HG03469 (cell line): Measurements from ENCODE around the gene PAQR5.
"Not testable (repeated sequence)": the region's sequence is repeated elsewhere in the genome, so short reads cannot be mapped to it uniquely, and the experiment has no call there.

Experiments used
- ATAC-seq: cut with Tn5 transposase; IDR thresholded peaks from one replicate; pipeline ENCODE4 v1.9.1; 2021; ENCODE audit warnings: mild to moderate bottlenecking, moderate library complexity, moderate number of reproducible peaks; ENCODE audit not compliant: unreplicated experiment

PAQR5 gene

GRCh38 chr15:69415381-69415780, 116.7 kb downstream of the PAQR5 start:
- no peak for ATAC-seq

- no peak for ATAC-seq
Measured at GRCh38 chr15:69417581-69417980, 118.9 kb downstream of the PAQR5 start.

- no peak for ATAC-seq
Measured at GRCh38 chr15:69421498-69421897, 122.8 kb downstream of the PAQR5 start.

GRCh38 chr15:69422336-69422895, 123.7 kb downstream of the PAQR5 start:
- ATAC-seq, result no peak

GRCh38 chr15:69424001-69424400, 125.3 kb downstream of the PAQR5 start:
- no peak for ATAC-seq

- no peak for ATAC-seq
Measured at GRCh38 chr15:69424748-69425413, 126.2 kb downstream of the PAQR5 start.

GRCh38 chr15:69433831-69434230, 135.1 kb downstream of the PAQR5 start:
- ATAC-seq, result no peak

- no peak for ATAC-seq
Measured at GRCh38 chr15:69434238-69434637, 135.5 kb downstream of the PAQR5 start.

- ATAC-seq, result no peak
Measured at GRCh38 chr15:69434679-69435078, 136.0 kb downstream of the PAQR5 start.

GRCh38 chr15:69435985-69436384, 137.3 kb downstream of the PAQR5 start:
- ATAC-seq, result no peak

- ATAC-seq, result no peak
Measured at GRCh38 chr15:69436951-69437350, 138.2 kb downstream of the PAQR5 start.

- no peak for ATAC-seq
Measured at GRCh38 chr15:69439623-69440022, 140.9 kb downstream of the PAQR5 start.

- ATAC-seq, result no peak
Measured at GRCh38 chr15:69443032-69443611, 144.4 kb downstream of the PAQR5 start.

GRCh38 chr15:69444686-69445085, 146.0 kb downstream of the PAQR5 start:
- ATAC-seq, result no peak

GRCh38 chr15:69446953-69447352, 148.2 kb downstream of the PAQR5 start:
- no peak for ATAC-seq

GRCh38 chr15:69450221-69450620, 151.5 kb downstream of the PAQR5 start:
- ATAC-seq, result not testable (repeated sequence)

GRCh38 chr15:69450968-69451695, 152.4 kb downstream of the PAQR5 start:
- ATAC-seq, result no peak

GRCh38 chr15:69451951-69452691, 153.4 kb downstream of the PAQR5 start:
- ATAC-seq, result peak; percentile 29

GRCh38 chr15:69452692-69453521, 154.2 kb downstream of the PAQR5 start, which contains the start of gene RPLP1:
RPLP1 (plus strand) TSS chr15:69452818; CDS start chr15:69452949, 131 bp downstream.
- ATAC-seq, result peak; percentile 57

GRCh38 chr15:69454953-69455352, 156.2 kb downstream of the PAQR5 start:
- no peak for ATAC-seq
